ENCODE results near the gene HAUS8. TPM values are rescaled to one million over a fixed set of nuclear protein-coding genes. Genes with fewer than 3 reads are reported as not detected.

Gene HAUS8
- total and polyA plus RNA-seq, 2 donors (not counting 1 experiment from before 2014, with no cell fraction given), result 17.6 to 24.9 TPM

DNA sequence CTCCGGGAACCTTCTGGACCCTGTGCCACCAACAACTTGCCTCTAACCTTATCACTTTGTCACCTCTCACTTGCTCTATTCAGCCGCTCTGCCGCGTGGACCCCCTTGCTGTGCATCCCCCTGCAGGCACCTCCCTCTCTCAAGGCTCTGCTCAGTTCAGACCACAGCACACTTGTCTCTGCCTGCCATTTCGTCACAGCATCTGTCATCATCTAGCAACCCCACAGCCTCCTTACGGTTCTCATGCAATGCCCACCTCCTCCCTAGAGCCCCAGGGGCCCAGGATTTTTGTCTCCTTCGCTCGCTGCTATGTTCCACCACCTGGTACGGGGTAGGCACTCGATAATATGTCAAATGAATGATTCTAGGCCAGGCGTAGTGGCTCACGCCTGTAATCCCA, 4.8 kb downstream of the HAUS8 start:
- no peak for DNase-seq
- 98% methylated on average over 12 of the region's 12 CpGs for WGBS (ENCODE audit: insufficient coverage)
- no peak overlapping the region for H3K4me3 Mint-ChIP-seq
- CTCF ChIA-PET, result interaction anchor here (1.5 kb wide), 1 partner anchor 66 kb away, joined by 3 read pairs; no protein-coding TSS in a partner anchor
- Histone ChIP-seq H2AFZ (ENCODE audit: insufficient read depth, low read depth, low read length, poor library complexity, severe bottlenecking) (no peak overlapping the region), H3K9me3 (ENCODE audit: control extremely low read depth in 1 of 3, control insufficient read depth in 2 of 3, insufficient read depth in 1 of 3, low read length in 2 of 3) (no peaks in the 10 kb centered on the region), H3K79me2 (ENCODE audit: control insufficient read depth, insufficient read depth, low read length) (peaks cover 70% of the 10 kb centered on the region), H3K4me1 (ENCODE audit: control insufficient read depth in 2 of 2, insufficient read depth in 2 of 2, low read length in 2 of 2) (peaks cover 23 to 46% of the 10 kb centered on the region in 2 donors), H3K4me3 (ENCODE audit: control extremely low read depth in 1 of 5, extremely low read depth in 1 of 5, insufficient read depth in 1 of 5, low read depth in 2 of 5, low read length in 4 of 5) (no peak overlapping the region), H4K20me1 (ENCODE audit: control insufficient read depth, insufficient read depth, low read length, poor library complexity, severe bottlenecking) (peaks cover 10% of the 10 kb centered on the region), H3K27me3 (replicated peaks in 1 of 4; ENCODE audit: control extremely low read depth in 1 of 4, control insufficient read depth in 3 of 4, insufficient read depth in 4 of 4, low read length in 3 of 4) (no peaks in the 10 kb centered on the region), H3K27ac (ENCODE audit: low read length in 2 of 2) (no peak overlapping the region), H3K4me2 (replicated peaks; ENCODE audit: low read depth, low read length, poor library complexity, severe bottlenecking) (no peak overlapping the region), H3K9ac (ENCODE audit: low read length) (no peak overlapping the region), H3K36me3 (replicated peaks in 1 of 2; ENCODE audit: control extremely low read depth in 1 of 2, control insufficient read depth in 1 of 2, extremely low read depth in 1 of 2, insufficient read depth in 2 of 2, low read length in 1 of 2) (peaks cover 3 to 19% of the 10 kb centered on the region in 2 experiments)
- H3K4me1 Mint-ChIP-seq, result peaks cover 53% of the 10 kb centered on the region
- no peaks in the 10 kb centered on the region for H3K9me3 Mint-ChIP-seq (ENCODE audit: insufficient read depth)
- H3K27ac Mint-ChIP-seq, result no peak overlapping the region
- POLR2A ChIA-PET, result no interaction called here
- TF ChIP-seq EZH2 (IDR thresholded peaks at IDR 0.05; ENCODE audit: borderline replicate concordance, insufficient read depth, low read depth, low read length, poor library complexity, severe bottlenecking), result no peak
- TF ChIP-seq, protein P1, sequence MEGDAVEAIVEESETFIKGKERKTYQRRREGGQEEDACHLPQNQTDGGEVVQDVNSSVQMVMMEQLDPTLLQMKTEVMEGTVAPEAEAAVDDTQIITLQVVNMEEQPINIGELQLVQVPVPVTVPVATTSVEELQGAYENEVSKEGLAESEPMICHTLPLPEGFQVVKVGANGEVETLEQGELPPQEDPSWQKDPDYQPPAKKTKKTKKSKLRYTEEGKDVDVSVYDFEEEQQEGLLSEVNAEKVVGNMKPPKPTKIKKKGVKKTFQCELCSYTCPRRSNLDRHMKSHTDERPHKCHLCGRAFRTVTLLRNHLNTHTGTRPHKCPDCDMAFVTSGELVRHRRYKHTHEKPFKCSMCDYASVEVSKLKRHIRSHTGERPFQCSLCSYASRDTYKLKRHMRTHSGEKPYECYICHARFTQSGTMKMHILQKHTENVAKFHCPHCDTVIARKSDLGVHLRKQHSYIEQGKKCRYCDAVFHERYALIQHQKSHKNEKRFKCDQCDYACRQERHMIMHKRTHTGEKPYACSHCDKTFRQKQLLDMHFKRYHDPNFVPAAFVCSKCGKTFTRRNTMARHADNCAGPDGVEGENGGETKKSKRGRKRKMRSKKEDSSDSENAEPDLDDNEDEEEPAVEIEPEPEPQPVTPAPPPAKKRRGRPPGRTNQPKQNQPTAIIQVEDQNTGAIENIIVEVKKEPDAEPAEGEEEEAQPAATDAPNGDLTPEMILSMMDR (IDR thresholded peaks at IDR 0.05), result no peak
- intact Hi-C loops (cut with micrococcal nuclease), result no loop called here
- ATAC-seq (ENCODE audit: low read depth), result no peak
- no peaks in the 10 kb centered on the region for H3K27me3 Mint-ChIP-seq

DNA sequence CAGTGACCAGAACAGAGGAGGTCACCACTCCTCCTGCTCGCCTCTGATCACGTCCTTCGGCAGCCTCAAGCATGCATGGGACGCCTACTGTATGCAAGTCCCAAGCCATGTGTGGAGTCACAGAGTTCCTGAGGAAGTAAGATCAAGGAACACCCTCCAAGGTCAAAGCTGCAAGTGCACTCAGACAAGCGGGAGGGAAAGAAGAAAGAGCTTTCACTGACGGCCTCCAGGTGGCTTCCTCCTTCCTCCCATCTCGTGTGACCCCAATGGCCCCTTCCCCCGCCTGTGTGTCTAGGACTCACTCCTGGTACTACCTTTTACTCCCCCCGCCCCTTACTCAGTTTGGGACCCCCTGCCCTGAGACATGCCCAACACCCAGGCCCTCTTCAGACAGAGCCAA, 6.1 kb downstream of the HAUS8 start:
- peaks cover 10% of the 10 kb centered on the region for H4K20me1 ChIP-seq (ENCODE audit: control insufficient read depth, insufficient read depth, low read length, poor library complexity, severe bottlenecking)
- H3K27me3 ChIP-seq (replicated peaks in 1 of 4; ENCODE audit: control extremely low read depth in 1 of 4, control insufficient read depth in 3 of 4, insufficient read depth in 4 of 4, low read length in 3 of 4), result no peaks in the 10 kb centered on the region
- no peak overlapping the region for H3K27ac ChIP-seq (ENCODE audit: low read length in 2 of 2)
- TF ChIP-seq, protein P1 (IDR thresholded peaks at IDR 0.05), result no peak
- TF ChIP-seq EZH2 (IDR thresholded peaks at IDR 0.05; ENCODE audit: borderline replicate concordance, insufficient read depth, low read depth, low read length, poor library complexity, severe bottlenecking), result no peak
- ChIA-PET POLR2A (no interaction called here), CTCF (interaction anchor here (0.5 to 2.0 kb wide), 7 partner anchors 13 to 316 kb away, joined by 3 to 8 read pairs (median 3); no protein-coding TSS in a partner anchor)
- 78% methylated on average over 4 of the region's 9 CpGs for WGBS (ENCODE audit: insufficient coverage)
- intact Hi-C loops (cut with micrococcal nuclease), result loop anchor here (5.0 kb wide), 1 partner anchor 352 kb away; the partner anchor contains the start of gene NWD1
- H3K79me2 ChIP-seq (ENCODE audit: control insufficient read depth, insufficient read depth, low read length), result peaks cover 63% of the 10 kb centered on the region
- DNase-seq, result no peak
- H3K4me2 ChIP-seq (replicated peaks; ENCODE audit: low read depth, low read length, poor library complexity, severe bottlenecking), result no peak overlapping the region
- no peak overlapping the region for H3K9ac ChIP-seq (ENCODE audit: low read length)
- Mint-ChIP-seq H3K4me3 (no peak overlapping the region), H3K9me3 (ENCODE audit: insufficient read depth) (no peaks in the 10 kb centered on the region), H3K4me1 (peaks cover 55% of the 10 kb centered on the region), H3K27ac (no peak overlapping the region), H3K27me3 (no peaks in the 10 kb centered on the region)
- no peak for ATAC-seq (ENCODE audit: low read depth)
- H3K9me3 ChIP-seq (ENCODE audit: control extremely low read depth in 1 of 3, control insufficient read depth in 2 of 3, insufficient read depth in 1 of 3, low read length in 2 of 3), result no peaks in the 10 kb centered on the region
- no peak overlapping the region for H2AFZ ChIP-seq (ENCODE audit: insufficient read depth, low read depth, low read length, poor library complexity, severe bottlenecking)
- peaks cover 23 to 44% of the 10 kb centered on the region in 2 donors for H3K4me1 ChIP-seq (ENCODE audit: control insufficient read depth in 2 of 2, insufficient read depth in 2 of 2, low read length in 2 of 2)
- peaks cover 3 to 19% of the 10 kb centered on the region in 2 experiments for H3K36me3 ChIP-seq (replicated peaks in 1 of 2; ENCODE audit: control extremely low read depth in 1 of 2, control insufficient read depth in 1 of 2, extremely low read depth in 1 of 2, insufficient read depth in 2 of 2, low read length in 1 of 2)
- no peak overlapping the region for H3K4me3 ChIP-seq (ENCODE audit: control extremely low read depth in 1 of 5, extremely low read depth in 1 of 5, insufficient read depth in 1 of 5, low read depth in 2 of 5, low read length in 4 of 5)
